ENCODE data around the gene NSRP1. TPM values are rescaled to one million over a fixed set of nuclear protein-coding genes. Genes with fewer than 3 reads are reported as not detected.

NSRP1 gene
- total and polyA plus RNA-seq, 4 donors = 7.0 to 25.7 (median 9.9) TPM

GRCh38 chr17:30228011-30228410, 111.4 kb downstream of the NSRP1 start:
- DNase-seq (ENCODE audit: low spot score) = no peak
- WGBS = 87% methylated on average over 3 of the region's 3 CpGs
- Histone ChIP-seq H3K27me3 (ENCODE audit: control insufficient read depth in 4 of 4, insufficient read depth in 4 of 4, low read length in 3 of 4) (no peaks in the 10 kb centered on the region), H3K9me3 (ENCODE audit: control insufficient read depth in 4 of 4, low read length in 3 of 4) (no peaks in the 10 kb centered on the region), H3K36me3 (ENCODE audit: control insufficient read depth in 4 of 4, insufficient read depth in 3 of 4, low read depth in 1 of 4, low read length in 3 of 4) (no peaks in the 10 kb centered on the region), H3K27ac (ENCODE audit: low read depth in 1 of 2, low read length in 2 of 2) (no peak overlapping the region), H3K9ac (ENCODE audit: low read depth in 1 of 2, low read length in 2 of 2) (no peak overlapping the region), H3K4me1 (ENCODE audit: control insufficient read depth in 4 of 4, insufficient read depth in 4 of 4, low read length in 3 of 4) (no peaks in the 10 kb centered on the region), H3K4me3 (ENCODE audit: low read depth in 1 of 3, low read length in 3 of 3) (no peak overlapping the region)
- no peak for TF ChIP-seq TAF1 (conservative IDR thresholded peaks at IDR 0.05)
- TF ChIP-seq HNF4A (conservative IDR thresholded peaks at IDR 0.05) = no peak
- TF ChIP-seq CTCF (IDR thresholded peaks at IDR 0.05; ENCODE audit: low read depth, low read length, missing input control) = no peak
- no peak for TF ChIP-seq SP1 (IDR thresholded peaks at IDR 0.05)
- no peak for TF ChIP-seq YY1 (IDR thresholded peaks at IDR 0.05)
- no peak for TF ChIP-seq RXRA (IDR thresholded peaks at IDR 0.05)
- no peak for TF ChIP-seq RAD21 (IDR thresholded peaks at IDR 0.05)
- TF ChIP-seq MAX (IDR thresholded peaks at IDR 0.05) = no peak
- no peak for TF ChIP-seq HNF4G (IDR thresholded peaks at IDR 0.05)
- no peak for TF ChIP-seq EGR1 (IDR thresholded peaks at IDR 0.05; ENCODE audit: low read depth in 2 of 2)
- TF ChIP-seq NR2F2 (IDR thresholded peaks at IDR 0.05) = no peak
- TF ChIP-seq FOXA2 (IDR thresholded peaks at IDR 0.05) = no peak
- TF ChIP-seq GABPA (IDR thresholded peaks at IDR 0.05 in 1 of 2, conservative IDR thresholded peaks at IDR 0.05 in 1 of 2) = no peak
- TF ChIP-seq ATF3 (IDR thresholded peaks at IDR 0.05) = no peak

GRCh38 chr17:30229012-30229411, 112.4 kb downstream of the NSRP1 start:
- no peak for TF ChIP-seq SP1 (IDR thresholded peaks at IDR 0.05)
- no peak for TF ChIP-seq GABPA (IDR thresholded peaks at IDR 0.05 in 1 of 2, conservative IDR thresholded peaks at IDR 0.05 in 1 of 2)
- TF ChIP-seq TAF1 (conservative IDR thresholded peaks at IDR 0.05) = no peak
- no peak for TF ChIP-seq CTCF (IDR thresholded peaks at IDR 0.05; ENCODE audit: low read depth, low read length, missing input control)
- no peak for TF ChIP-seq MAX (IDR thresholded peaks at IDR 0.05)
- no peak for TF ChIP-seq REST (IDR thresholded peaks at IDR 0.05)
- TF ChIP-seq JUND (IDR thresholded peaks at IDR 0.05) = no peak
- TF ChIP-seq FOXA2 (IDR thresholded peaks at IDR 0.05) = no peak
- TF ChIP-seq RAD21 (IDR thresholded peaks at IDR 0.05) = no peak
- TF ChIP-seq ATF3 (IDR thresholded peaks at IDR 0.05) = no peak
- TF ChIP-seq RXRA (IDR thresholded peaks at IDR 0.05) = no peak
- no peak for TF ChIP-seq ZBTB33 (IDR thresholded peaks at IDR 0.05)
- no peak for TF ChIP-seq NR2F2 (IDR thresholded peaks at IDR 0.05)
- no peak for TF ChIP-seq HNF4A (conservative IDR thresholded peaks at IDR 0.05)
- no peak for TF ChIP-seq HNF4G (IDR thresholded peaks at IDR 0.05)
- no peak for TF ChIP-seq YY1 (IDR thresholded peaks at IDR 0.05)
- no peak for TF ChIP-seq EGR1 (IDR thresholded peaks at IDR 0.05; ENCODE audit: low read depth in 2 of 2)
- no peak for TF ChIP-seq FOXA1 (IDR thresholded peaks at IDR 0.05)
- Histone ChIP-seq H3K4me1 (ENCODE audit: control insufficient read depth in 4 of 4, insufficient read depth in 4 of 4, low read length in 3 of 4) (no peaks in the 10 kb centered on the region), H3K9me3 (ENCODE audit: control insufficient read depth in 4 of 4, low read length in 3 of 4) (no peaks in the 10 kb centered on the region), H3K9ac (ENCODE audit: low read depth in 1 of 2, low read length in 2 of 2) (no peak overlapping the region), H3K27me3 (ENCODE audit: control insufficient read depth in 4 of 4, insufficient read depth in 4 of 4, low read length in 3 of 4) (no peaks in the 10 kb centered on the region), H3K36me3 (ENCODE audit: control insufficient read depth in 4 of 4, insufficient read depth in 3 of 4, low read depth in 1 of 4, low read length in 3 of 4) (no peaks in the 10 kb centered on the region), H3K4me3 (ENCODE audit: low read depth in 1 of 3, low read length in 3 of 3) (no peak overlapping the region), H3K27ac (ENCODE audit: low read depth in 1 of 2, low read length in 2 of 2) (no peak overlapping the region)
- no peak for DNase-seq (ENCODE audit: low spot score)
- 79% methylated on average over 7 of the region's 7 CpGs for WGBS
